ENCODE data around the gene TBC1D22A. TPM values are rescaled to one million over a fixed set of nuclear protein-coding genes. Genes with fewer than 3 reads are reported as not detected.

TBC1D22A gene
- total RNA-seq, 6 experiments from 2014 or later, result 10.9 to 18.1 (median 14.0) TPM

DNA sequence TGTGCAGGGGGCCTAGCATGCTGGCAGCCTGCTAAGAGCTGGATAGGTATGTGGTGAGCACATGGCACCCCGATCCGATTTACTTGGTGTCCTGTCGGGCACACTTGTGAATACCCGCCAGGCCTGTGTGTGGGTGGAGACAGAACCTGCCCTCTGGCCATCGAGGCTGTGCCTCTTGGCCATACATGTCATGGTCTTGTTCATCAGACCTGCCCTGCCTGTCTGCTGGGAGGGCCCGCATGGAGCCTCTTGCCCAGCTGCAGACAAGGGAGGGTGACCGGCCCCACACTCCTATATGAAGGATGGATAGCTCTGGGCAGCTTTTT lies 310.2 kb downstream of the TBC1D22A start:
- intact Hi-C loops (cut with DNase I), result no loop called here
- WGBS (ENCODE audit: insufficient coverage, low coverage, low lambda C conversion rate, missing lambda C conversion rate), result 94% methylated on average over 3 of the region's 7 CpGs
- TF ChIP-seq, protein P1, sequence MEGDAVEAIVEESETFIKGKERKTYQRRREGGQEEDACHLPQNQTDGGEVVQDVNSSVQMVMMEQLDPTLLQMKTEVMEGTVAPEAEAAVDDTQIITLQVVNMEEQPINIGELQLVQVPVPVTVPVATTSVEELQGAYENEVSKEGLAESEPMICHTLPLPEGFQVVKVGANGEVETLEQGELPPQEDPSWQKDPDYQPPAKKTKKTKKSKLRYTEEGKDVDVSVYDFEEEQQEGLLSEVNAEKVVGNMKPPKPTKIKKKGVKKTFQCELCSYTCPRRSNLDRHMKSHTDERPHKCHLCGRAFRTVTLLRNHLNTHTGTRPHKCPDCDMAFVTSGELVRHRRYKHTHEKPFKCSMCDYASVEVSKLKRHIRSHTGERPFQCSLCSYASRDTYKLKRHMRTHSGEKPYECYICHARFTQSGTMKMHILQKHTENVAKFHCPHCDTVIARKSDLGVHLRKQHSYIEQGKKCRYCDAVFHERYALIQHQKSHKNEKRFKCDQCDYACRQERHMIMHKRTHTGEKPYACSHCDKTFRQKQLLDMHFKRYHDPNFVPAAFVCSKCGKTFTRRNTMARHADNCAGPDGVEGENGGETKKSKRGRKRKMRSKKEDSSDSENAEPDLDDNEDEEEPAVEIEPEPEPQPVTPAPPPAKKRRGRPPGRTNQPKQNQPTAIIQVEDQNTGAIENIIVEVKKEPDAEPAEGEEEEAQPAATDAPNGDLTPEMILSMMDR (IDR thresholded peaks at IDR 0.05), result no peak
- TF ChIP-seq POLR2A (IDR thresholded peaks at IDR 0.05), result no peak

GRCh38 chr22:47073075-47073474 lies 310.6 kb downstream of the TBC1D22A start:
- TF ChIP-seq POLR2A (IDR thresholded peaks at IDR 0.05), result no peak
- TF ChIP-seq, protein P1 (IDR thresholded peaks at IDR 0.05), result no peak
- H3K4me1 ChIP-seq, result no peaks in the 10 kb centered on the region
- WGBS (ENCODE audit: insufficient coverage, low coverage, low lambda C conversion rate, missing lambda C conversion rate), result 94% methylated on average over 6 of the region's 7 CpGs
- H3K27ac ChIP-seq, result no peak overlapping the region
- intact Hi-C loops (cut with DNase I), result no loop called here
- no peak for ATAC-seq
- no peaks in the 10 kb centered on the region for H3K9me3 ChIP-seq
- no peaks in the 10 kb centered on the region for H3K27me3 ChIP-seq
- H3K4me3 ChIP-seq, result no peak overlapping the region
- H3K36me3 ChIP-seq, result no peaks in the 10 kb centered on the region
- DNase-seq, result peak in 1 of 3 donors; percentile 2

More for the DNA sequence above, 310.2 kb downstream of the TBC1D22A start:
- Histone ChIP-seq H3K9me3 (no peaks in the 10 kb centered on the region), H3K27me3 (no peaks in the 10 kb centered on the region), H3K4me1 (no peaks in the 10 kb centered on the region), H3K36me3 (no peaks in the 10 kb centered on the region), H3K27ac (no peak overlapping the region), H3K4me3 (no peak overlapping the region)
- peak in 1 of 4 donors; percentile 7 for ATAC-seq
- peak in 1 of 3 donors; percentile 37 for DNase-seq

- intact Hi-C loops (cut with DNase I), result no loop called here
- Histone ChIP-seq H3K4me1 (no peaks in the 10 kb centered on the region), H3K27me3 (no peaks in the 10 kb centered on the region), H3K36me3 (no peaks in the 10 kb centered on the region), H3K4me3 (no peak overlapping the region), H3K27ac (no peak overlapping the region), H3K9me3 (no peaks in the 10 kb centered on the region)
- ATAC-seq, result no peak
- peak in 1 of 3 donors; percentile 12 for DNase-seq
- TF ChIP-seq, protein P1 (IDR thresholded peaks at IDR 0.05), result no peak
- TF ChIP-seq POLR2A (IDR thresholded peaks at IDR 0.05), result no peak
- WGBS (ENCODE audit: insufficient coverage, low coverage, low lambda C conversion rate, missing lambda C conversion rate), result 89% methylated on average over 5 of the region's 7 CpGs
Measured at GRCh38 chr22:47074105-47074504, 311.7 kb downstream of the TBC1D22A start.

- no peak overlapping the region for H3K27ac ChIP-seq
- no peaks in the 10 kb centered on the region for H3K9me3 ChIP-seq
- H3K36me3 ChIP-seq, result no peaks in the 10 kb centered on the region
- intact Hi-C loops (cut with DNase I), result no loop called here
- H3K27me3 ChIP-seq, result no peaks in the 10 kb centered on the region
- DNase-seq, result no peak
- no peak for ATAC-seq
- H3K4me3 ChIP-seq, result no peak overlapping the region
- no peaks in the 10 kb centered on the region for H3K4me1 ChIP-seq
- no peak for TF ChIP-seq POLR2A (IDR thresholded peaks at IDR 0.05)
- TF ChIP-seq, protein P1 (IDR thresholded peaks at IDR 0.05), result no peak
Measured at GRCh38 chr22:47075568-47075967, 313.1 kb downstream of the TBC1D22A start.

GRCh38 chr22:47076758-47077157 lies 314.3 kb downstream of the TBC1D22A start:
- 75% methylated on average over 2 of the region's 2 CpGs for WGBS (ENCODE audit: insufficient coverage, low coverage, low lambda C conversion rate, missing lambda C conversion rate)
- no peaks in the 10 kb centered on the region for H3K36me3 ChIP-seq
- no peak overlapping the region for H3K27ac ChIP-seq
- H3K9me3 ChIP-seq, result no peaks in the 10 kb centered on the region
- no peaks in the 10 kb centered on the region for H3K27me3 ChIP-seq
- TF ChIP-seq, protein P1 (IDR thresholded peaks at IDR 0.05), result no peak
- TF ChIP-seq POLR2A (IDR thresholded peaks at IDR 0.05), result no peak
- no peaks in the 10 kb centered on the region for H3K4me1 ChIP-seq
- no peak for ATAC-seq
- H3K4me3 ChIP-seq, result no peak overlapping the region
- intact Hi-C loops (cut with DNase I), result no loop called here
- DNase-seq, result peak in 1 of 3 donors; percentile 1

All from right lobe of liver (tissue), 6 donors.